Naive thymus-derived CD4-positive, alpha-beta T cell (primary cell): ENCODE results near the gene MRPS34. TPM values are rescaled to one million over a fixed set of nuclear protein-coding genes. Genes with fewer than 3 reads are reported as not detected.
"Not testable (repeated sequence)": the region's sequence is repeated elsewhere in the genome, so short reads cannot be mapped to it uniquely, and the experiment has no call there.

Source experiments
- ATAC-seq: fragments of 150-1000 bp; cut with Tn5 transposase; 2 replicates; pipeline ENCODE4 v1.10.0; 2021; ENCODE audit warnings: mild to moderate bottlenecking, moderate library complexity
- CTCF ChIA-PET: fragments of 350-600 bp; sonication (Branson Sonifier 250); formaldehyde crosslinking; loops from one replicate; lab custom pipeline; 2021; ENCODE audit warnings: antibody characterized with exemption; lab: Charles Lee
- POLR2A ChIA-PET: fragments of 350-600 bp; sonication (Branson Sonifier 250); formaldehyde crosslinking; loops from one replicate; lab custom pipeline; 2021; ENCODE audit warnings: antibody characterized with exemption, inconsistent platforms; lab: Charles Lee
- DNase-seq, 9 donors: peaks; one replicate each; pipeline versions ENCODE4 v3.0.0 to v3.0.0-alpha.2; 2020 to 2022; ENCODE audit warnings: mixed read lengths in 1 of 9
- H3K27ac ChIP-seq: one replicate; pipeline ENCODE4 v1.7.0; 2013; ENCODE audit warnings: mild to moderate bottlenecking, low read depth, low read length, moderate library complexity
- H3K27me3 ChIP-seq, 2 donors: one replicate each; pipeline ENCODE4 v1.7.0; 2013; ENCODE audit warnings: low read length in 2 of 2, mild to moderate bottlenecking in 2 of 2, moderate library complexity in 2 of 2; ENCODE audit not compliant: control insufficient read depth in 2 of 2, insufficient read depth in 2 of 2
- H3K36me3 ChIP-seq, 3 experiments: 1 replicate in 2 of 3; 2 replicates in 1 of 3; pipeline ENCODE4 v1.7.0; 2013; ENCODE audit warnings: low read length in 3 of 3, mild to moderate bottlenecking in 3 of 3, moderate library complexity in 1 of 3; ENCODE audit not compliant: insufficient read depth in 3 of 3, control insufficient read depth in 2 of 3
- H3K4me1 ChIP-seq, 2 donors: one replicate each; pipeline ENCODE4 v1.7.0; 2013; ENCODE audit warnings: low read length in 2 of 2, mild to moderate bottlenecking in 2 of 2, moderate library complexity in 1 of 2; ENCODE audit not compliant: control insufficient read depth in 2 of 2, insufficient read depth in 2 of 2
- H3K4me3 ChIP-seq: 2 replicates; pipeline ENCODE4 v1.7.0; 2013; ENCODE audit warnings: mild to moderate bottlenecking, low read length
- H3K9me3 ChIP-seq, 3 experiments: 1 replicate in 2 of 3; 2 replicates in 1 of 3; pipeline ENCODE4 v1.7.0; 2013; ENCODE audit warnings: low read length in 3 of 3; ENCODE audit not compliant: control insufficient read depth in 2 of 3
- H3K27ac Mint-ChIP-seq, 9 donors: one replicate each; pipeline ENCODE4 v1.8.0; 2020 to 2022; ENCODE audit warnings: mixed read lengths in 9 of 9, mild to moderate bottlenecking in 8 of 9, moderate library complexity in 5 of 9, inconsistent platforms in 2 of 9
- H3K27me3 Mint-ChIP-seq, 5 donors: one replicate each; pipeline ENCODE4 v1.8.0; 2021 to 2022; ENCODE audit warnings: mixed read lengths in 5 of 5, mild to moderate bottlenecking in 1 of 5
- H3K36me3 Mint-ChIP-seq, 5 donors: one replicate each; pipeline ENCODE4 v1.8.0; 2020 to 2022; ENCODE audit warnings: mixed read lengths in 5 of 5, mild to moderate bottlenecking in 3 of 5, inconsistent platforms in 1 of 5
- H3K4me1 Mint-ChIP-seq, 7 donors: one replicate each; pipeline ENCODE4 v1.8.0; 2020 to 2022; ENCODE audit warnings: mixed read lengths in 7 of 7, mild to moderate bottlenecking in 3 of 7, inconsistent platforms in 1 of 7
- H3K4me3 Mint-ChIP-seq, 10 donors: one replicate each; pipeline ENCODE4 v1.8.0; 2020 to 2022; ENCODE audit warnings: mild to moderate bottlenecking in 10 of 10, mixed read lengths in 10 of 10, moderate library complexity in 6 of 10, inconsistent platforms in 2 of 10
- H3K9me3 Mint-ChIP-seq, 11 donors: one replicate each; pipeline ENCODE4 v1.8.0; 2020 to 2022; ENCODE audit warnings: mixed read lengths in 11 of 11, mild to moderate bottlenecking in 4 of 11, inconsistent platforms in 1 of 11, moderate library complexity in 1 of 11
- intact Hi-C, 2 donors: fragments of 100-400 bp; cut with micrococcal nuclease; formaldehyde crosslinking; loops; one replicate each; pipeline ENCODE4 v1.15.1; 2023
- polyA plus RNA-seq, 2 donors: library from polyadenylated mRNA; unstranded; fragments of 300-500 nt; fragmentation: Illumina TruSeq; gene quantifications; one replicate each; pipeline ENCODE4 v1.2.3, GENCODE V29; 2021
- total RNA-seq, 6 experiments: library from RNA in 5 of 6; stranded (reverse) in 5 of 6; gene quantifications; 1 replicate in 5 of 6; 2 replicates in 1 of 6; pipeline ENCODE4 v1.2.3 and lab custom pipeline; 2021 to 2026

Gene MRPS34
- total and polyA plus RNA-seq, 7 experiments from 2014 or later: 41.6 to 162 (median 60.9) TPM

DNA sequence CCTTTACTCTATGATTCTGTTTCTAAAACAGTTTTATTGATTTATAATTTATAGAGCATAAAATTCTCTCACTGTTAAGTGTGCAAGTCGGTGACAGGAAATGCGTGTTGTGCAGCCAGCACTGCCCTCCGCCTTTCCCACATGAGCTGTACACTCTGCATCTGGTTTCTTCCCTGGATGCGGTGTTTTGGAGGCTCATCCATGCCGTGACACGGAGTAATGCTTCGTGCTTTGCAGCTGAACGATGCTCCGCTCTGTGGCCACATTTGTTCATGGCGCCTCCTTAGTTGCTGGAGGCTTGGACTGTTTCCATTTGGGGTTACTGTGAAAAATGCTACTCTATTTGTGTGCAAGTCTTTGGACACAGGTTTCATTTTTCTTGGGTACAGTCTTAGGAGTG, 27.8 kb upstream of the MRPS34 start:
- intact Hi-C loops: no loop called here
- no peak overlapping the region for H3K4me3 ChIP-seq
- H3K9me3 Mint-ChIP-seq: peaks cover 0 to 18% (median 7%) of the 10 kb centered on the region in 11 donors
- H3K27me3 Mint-ChIP-seq: no peaks in the 10 kb centered on the region
- H3K27ac Mint-ChIP-seq: no peak overlapping the region
- peaks cover 0 to 3% (median 0%) of the 10 kb centered on the region in 7 donors for H3K4me1 Mint-ChIP-seq
- ATAC-seq (no peak), DNase-seq (no peak)
- no peak overlapping the region for H3K27ac ChIP-seq
- peaks cover 0 to 9% (median 3%) of the 10 kb centered on the region in 5 donors for H3K36me3 Mint-ChIP-seq
- H3K36me3 ChIP-seq: no peaks in the 10 kb centered on the region
- H3K4me1 ChIP-seq: no peaks in the 10 kb centered on the region
- H3K9me3 ChIP-seq: peaks cover 0 to 6% (median 0%) of the 10 kb centered on the region in 3 experiments
- ChIA-PET POLR2A (no interaction called here), CTCF (no interaction called here)
- no peak overlapping the region for H3K4me3 Mint-ChIP-seq
- no peaks in the 10 kb centered on the region for H3K27me3 ChIP-seq

DNA sequence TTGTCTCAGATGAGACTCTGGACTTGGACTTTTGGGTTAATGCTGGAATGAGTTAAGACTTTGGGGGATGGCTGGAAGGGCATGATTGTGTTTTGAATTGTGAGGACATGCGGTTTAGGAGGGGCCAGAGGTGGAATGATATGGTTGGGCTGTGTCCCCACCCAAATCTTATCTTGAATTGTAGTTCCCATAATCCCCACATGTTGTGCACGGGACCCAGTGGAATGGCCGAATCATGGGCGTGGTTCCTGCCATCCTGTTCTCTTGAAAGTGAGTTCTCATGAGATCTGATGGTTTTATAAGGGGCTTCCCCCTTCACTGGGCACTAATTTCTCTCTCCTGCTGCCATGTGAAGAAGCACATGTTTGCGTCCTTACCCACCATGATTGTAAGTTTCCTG, 26.3 kb upstream of the MRPS34 start:
- CTCF ChIA-PET, H3K27me3 Mint-ChIP-seq, H3K4me1 Mint-ChIP-seq, H3K36me3 ChIP-seq, H3K4me3 Mint-ChIP-seq, intact Hi-C loops, H3K4me1 ChIP-seq, DNase-seq, H3K4me3 ChIP-seq, H3K9me3 ChIP-seq, H3K27ac ChIP-seq, ATAC-seq, H3K27me3 ChIP-seq, H3K36me3 Mint-ChIP-seq: not testable (repeated sequence)
- POLR2A ChIA-PET: interaction anchor here (2.0 kb wide), 1 partner anchor 17 kb away, joined by 7 read pairs; the partner anchor contains the start of genes NUBP2 and SPSB3
- Mint-ChIP-seq H3K27ac (peak overlapping the region in 1 of 9 donors; percentile 71), H3K9me3 (peaks cover 0 to 18% (median 7%) of the 10 kb centered on the region in 11 donors)

DNA sequence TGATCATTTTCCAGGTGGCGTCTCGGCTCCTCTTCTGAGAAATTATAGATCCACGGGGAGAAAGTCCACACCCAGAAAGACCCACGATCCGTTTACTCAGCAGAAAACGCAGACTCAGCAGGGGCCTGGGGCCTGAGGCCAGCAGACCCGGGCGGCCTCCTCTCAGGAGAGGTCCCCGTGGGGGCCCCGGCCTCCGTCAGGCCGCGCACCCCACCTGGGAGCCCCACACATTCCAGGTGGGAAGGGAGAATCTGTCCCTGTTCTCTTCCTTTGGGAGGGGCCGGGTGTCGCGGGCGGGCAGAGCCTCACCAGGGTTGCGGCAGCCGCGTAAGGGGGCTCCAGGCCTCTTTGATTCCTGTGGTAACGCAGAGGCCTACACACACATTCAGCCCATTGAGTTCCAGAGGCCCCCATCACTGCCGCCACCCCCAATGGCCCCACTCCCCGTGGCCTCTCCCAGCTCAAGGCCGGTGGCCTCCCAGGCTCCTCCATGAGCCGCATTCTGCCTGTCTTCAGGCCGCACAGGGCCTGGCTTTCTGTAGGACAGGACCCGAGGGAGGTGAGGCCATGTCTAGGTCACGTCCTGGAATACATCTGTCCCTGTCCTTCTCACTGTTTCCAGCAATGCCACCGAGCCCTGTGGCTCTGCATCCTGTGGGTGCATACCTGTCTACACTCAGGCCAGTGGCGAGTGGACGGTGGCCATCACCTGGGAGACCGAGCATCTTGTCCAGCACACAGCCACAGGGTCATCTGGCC, 22.2 kb upstream of the MRPS34 start:
- intact Hi-C loops: no loop called here
- POLR2A ChIA-PET: no interaction called here
- Mint-ChIP-seq H3K36me3 (peaks cover 0 to 7% (median 0%) of the 10 kb centered on the region in 5 donors), H3K27me3 (no peaks in the 10 kb centered on the region), H3K27ac (no peak overlapping the region), H3K9me3 (peaks cover 0 to 17% (median 6%) of the 10 kb centered on the region in 11 donors), H3K4me3 (no peak overlapping the region), H3K4me1 (peaks cover 0 to 3% (median 0%) of the 10 kb centered on the region in 7 donors)
- H3K4me1 ChIP-seq: no peaks in the 10 kb centered on the region
- DNase-seq (peak in 1 of 9 donors; percentile 4), ATAC-seq (no peak)
- peaks cover 0 to 23% (median 0%) of the 10 kb centered on the region in 3 experiments for H3K36me3 ChIP-seq
- no peak overlapping the region for H3K27ac ChIP-seq
- H3K9me3 ChIP-seq: peaks cover 0 to 6% (median 0%) of the 10 kb centered on the region in 3 experiments
- no peaks in the 10 kb centered on the region for H3K27me3 ChIP-seq
- no peak overlapping the region for H3K4me3 ChIP-seq
- CTCF ChIA-PET: no interaction called here

DNA sequence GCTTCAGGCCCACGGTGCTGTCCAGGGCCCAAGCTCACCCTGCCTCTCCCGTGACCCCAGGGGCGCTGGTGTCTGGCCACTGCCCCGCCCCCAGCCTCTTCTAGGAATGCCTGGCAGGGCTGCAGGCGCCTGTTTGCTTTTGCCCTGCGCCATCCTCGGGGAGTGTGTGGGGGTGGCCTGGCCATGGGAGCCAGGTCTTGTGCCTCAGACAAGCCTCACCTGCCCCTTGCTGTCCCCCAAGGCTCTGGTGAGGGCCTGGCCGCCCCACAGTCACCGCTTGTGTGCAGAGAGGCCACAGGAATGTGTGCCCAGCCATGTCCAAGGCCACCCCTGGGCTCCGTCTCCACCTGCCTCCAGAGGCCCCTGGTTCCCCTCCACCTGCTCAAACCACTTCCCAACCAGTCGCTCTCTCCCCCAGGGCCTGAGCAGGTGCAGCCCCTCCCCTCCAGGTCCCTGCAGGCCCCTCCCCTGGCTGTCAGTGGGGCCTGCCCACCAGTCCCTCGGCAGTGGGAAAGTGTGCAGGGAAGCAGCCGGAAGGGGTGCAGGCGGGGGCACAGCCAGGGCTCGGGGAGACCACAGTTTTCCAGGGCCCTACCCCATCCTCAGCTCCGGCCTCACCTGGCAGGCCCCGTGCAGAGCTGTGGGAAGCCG, 21.4 kb upstream of the MRPS34 start:
- intact Hi-C loops: no loop called here
- peaks cover 0 to 30% (median 0%) of the 10 kb centered on the region in 3 experiments for H3K36me3 ChIP-seq
- H3K27ac ChIP-seq: no peak overlapping the region
- H3K4me3 ChIP-seq: no peak overlapping the region
- Mint-ChIP-seq H3K27me3 (no peaks in the 10 kb centered on the region), H3K4me1 (no peaks in the 10 kb centered on the region), H3K36me3 (peaks cover 0 to 7% (median 0%) of the 10 kb centered on the region in 5 donors), H3K4me3 (no peak overlapping the region), H3K27ac (no peak overlapping the region), H3K9me3 (peaks cover 0 to 14% (median 3%) of the 10 kb centered on the region in 11 donors)
- ChIA-PET CTCF (no interaction called here), POLR2A (no interaction called here)
- H3K27me3 ChIP-seq: no peaks in the 10 kb centered on the region
- peak in 1 of 9 donors; percentile 4 for DNase-seq
- H3K9me3 ChIP-seq: peaks cover 0 to 6% (median 0%) of the 10 kb centered on the region in 3 experiments
- ATAC-seq: peak; percentile 17
- no peaks in the 10 kb centered on the region for H3K4me1 ChIP-seq

DNA sequence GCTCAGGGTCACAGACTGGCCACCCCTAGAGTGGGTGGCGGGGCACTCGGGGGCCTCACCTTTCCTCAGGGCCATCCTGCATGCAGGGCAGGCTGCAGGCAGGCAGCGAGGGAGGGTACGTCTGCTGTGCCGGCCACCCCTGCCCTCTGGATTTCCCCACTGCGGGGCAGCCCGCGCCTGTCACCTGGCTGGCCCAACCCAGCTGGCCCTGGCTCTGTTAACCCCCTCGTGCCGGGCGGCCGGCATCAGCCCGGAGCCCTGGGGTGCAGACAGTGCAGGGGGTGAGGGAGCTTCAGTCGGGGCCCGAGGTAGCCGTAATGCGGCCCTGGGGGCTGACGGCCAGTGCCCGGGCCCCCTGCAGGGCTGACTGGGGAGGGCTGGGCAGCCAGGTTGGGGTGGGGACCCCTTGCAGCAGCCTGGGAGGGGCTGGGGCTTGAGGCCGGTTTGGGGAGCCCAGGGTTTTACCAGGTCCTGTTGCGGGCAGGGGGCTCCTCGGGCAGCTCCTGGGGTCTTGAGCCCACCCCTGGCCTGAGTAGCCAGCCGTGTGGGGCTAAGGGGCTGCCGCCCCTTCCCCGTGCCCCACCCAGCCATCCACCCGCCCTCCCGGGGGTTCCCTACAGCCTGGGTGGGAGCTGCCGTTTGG, 20.8 kb upstream of the MRPS34 start, which contains the start of gene IGFALS:
IGFALS (minus strand) TSS at position 128 of the 643 bp plus-strand sequence; CDS start at position 75, 53 bp downstream.
- intact Hi-C loops: no loop called here
- DNase-seq (peak in 1 of 9 donors; percentile 5), ATAC-seq (peak; percentile 9)
- peaks cover 0 to 36% (median 0%) of the 10 kb centered on the region in 3 experiments for H3K36me3 ChIP-seq
- Mint-ChIP-seq H3K4me3 (no peak within 1 kb of the TSS), H3K27ac (no peak within 1 kb of the TSS), H3K36me3 (peaks cover 0 to 5% (median 4%) of the 10 kb centered on the region in 5 donors), H3K27me3 (no peaks in the 10 kb centered on the region), H3K4me1 (peaks cover 0 to 4% (median 0%) of the 10 kb centered on the region in 7 donors), H3K9me3 (peaks cover 0 to 9% (median 2%) of the 10 kb centered on the region in 11 donors)
- peaks cover 0 to 6% (median 0%) of the 10 kb centered on the region in 3 experiments for H3K9me3 ChIP-seq
- H3K4me3 ChIP-seq: no peak within 1 kb of the TSS
- ChIA-PET CTCF (no interaction called here), POLR2A (no interaction called here)
- H3K4me1 ChIP-seq: no peaks in the 10 kb centered on the region
- no peak within 1 kb of the TSS for H3K27ac ChIP-seq
- no peaks in the 10 kb centered on the region for H3K27me3 ChIP-seq

DNA sequence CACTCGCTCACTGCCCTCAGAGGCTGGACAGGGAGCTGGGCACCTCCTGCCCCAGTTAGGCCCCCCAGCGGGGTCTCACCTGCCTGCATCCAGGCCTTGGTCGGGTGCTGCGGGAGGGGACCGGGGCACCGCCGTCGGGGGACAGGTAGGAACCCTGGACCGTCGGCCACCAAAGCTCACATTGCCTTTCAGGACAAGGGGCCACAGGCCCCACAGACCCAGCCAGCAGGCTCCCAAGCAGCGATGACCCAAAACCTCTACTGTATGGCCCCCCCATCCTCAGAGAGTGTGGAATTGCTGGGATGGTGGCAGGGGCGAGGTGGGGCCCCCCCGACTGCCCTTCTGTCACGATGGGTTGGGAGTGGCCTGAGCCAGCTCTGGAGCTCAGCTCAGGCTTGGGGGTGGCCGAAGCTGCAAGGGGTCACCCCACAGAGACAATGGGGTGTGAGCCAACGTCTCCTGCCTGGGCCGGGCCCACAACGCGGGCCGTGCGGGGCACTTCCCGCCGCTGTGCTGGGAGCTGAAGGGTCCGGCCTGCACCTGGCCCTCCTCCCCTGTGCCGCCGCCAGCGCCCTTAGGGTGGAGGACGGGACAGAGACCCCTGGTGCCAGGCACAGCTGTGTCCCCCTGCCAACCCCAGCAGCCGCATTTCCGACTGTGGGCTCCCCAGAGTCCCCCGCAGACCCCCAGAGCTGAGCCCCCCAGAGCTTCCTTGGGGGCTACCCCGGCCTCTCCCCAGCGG, 20.1 kb upstream of the MRPS34 start:
- CTCF ChIA-PET: no interaction called here

More for the DNA sequence above, 20.1 kb upstream of the MRPS34 start:
- ATAC-seq (no peak), DNase-seq (peak in 1 of 9 donors; percentile 4)
- intact Hi-C loops: no loop called here
- peaks cover 0 to 5% (median 0%) of the 10 kb centered on the region in 7 donors for H3K4me1 Mint-ChIP-seq
- peaks cover 0 to 9% (median 2%) of the 10 kb centered on the region in 11 donors for H3K9me3 Mint-ChIP-seq
- no peak overlapping the region for H3K4me3 Mint-ChIP-seq
- no peaks in the 10 kb centered on the region for H3K27me3 ChIP-seq
- no peak overlapping the region for H3K27ac Mint-ChIP-seq
- no peaks in the 10 kb centered on the region for H3K4me1 ChIP-seq
- no peak overlapping the region for H3K4me3 ChIP-seq
- peaks cover 0 to 5% (median 4%) of the 10 kb centered on the region in 5 donors for H3K36me3 Mint-ChIP-seq
- H3K9me3 ChIP-seq: peaks cover 0 to 6% (median 0%) of the 10 kb centered on the region in 3 experiments
- H3K27me3 Mint-ChIP-seq: no peaks in the 10 kb centered on the region
- H3K36me3 ChIP-seq: peaks cover 0 to 43% (median 4%) of the 10 kb centered on the region in 3 experiments
- no peak overlapping the region for H3K27ac ChIP-seq
- POLR2A ChIA-PET: no interaction called here
